ENCODE measurements around the gene ANKRD55. TPM values are rescaled to one million over a fixed set of nuclear protein-coding genes. Genes with fewer than 3 reads are reported as not detected.
"Not testable (repeated sequence)": the region's sequence is repeated elsewhere in the genome, so short reads cannot be mapped to it uniquely, and the experiment has no call there.

The ANKRD55 gene
- total and polyA plus RNA-seq, 2 of the 8 experiments (the other 6 are each of a cell fraction or from before 2014, with no cell fraction given): not detected

GRCh38 chr5:56150756-56151155 is 82.4 kb downstream of the ANKRD55 start:
- H3K4me1 ChIP-seq (replicated peaks in 1 of 4; ENCODE audit: control insufficient read depth in 3 of 4, insufficient read depth in 4 of 4, low read length in 3 of 4); H3K23ac ChIP-seq (ENCODE audit: insufficient read length); H2AK5ac ChIP-seq (ENCODE audit: low read depth, low read length); H3K4me3 ChIP-seq (ENCODE audit: extremely low read depth in 1 of 4, insufficient read depth in 2 of 4, low read depth in 3 of 4, low read length in 4 of 4); H3K27ac ChIP-seq (ENCODE audit: low read depth, low read length); H4K91ac ChIP-seq (replicated peaks; ENCODE audit: insufficient read length, low read length); H3K4ac ChIP-seq (replicated peaks; ENCODE audit: insufficient read length, low read depth, low read length); H3K56ac ChIP-seq (replicated peaks; ENCODE audit: insufficient read length, low read depth, low read length); H3K79me1 ChIP-seq (ENCODE audit: low read depth, low read length); H3K79me2 ChIP-seq (ENCODE audit: control insufficient read depth in 1 of 2, insufficient read depth in 2 of 2, low read length in 2 of 2); H2BK15ac ChIP-seq (ENCODE audit: low read length); H3K9me3 ChIP-seq (ENCODE audit: insufficient read depth in 2 of 2, low read depth in 1 of 2, low read length in 1 of 2); H4K5ac ChIP-seq (ENCODE audit: insufficient read length, low read depth, low read length); H2BK120ac ChIP-seq (replicated peaks; ENCODE audit: low read depth, low read length); CTCF ChIA-PET (ENCODE audit: partially characterized antibody); H3K23me2 ChIP-seq (ENCODE audit: low read depth, low read length); H3K4me2 ChIP-seq (ENCODE audit: insufficient read depth in 1 of 2, low read depth in 2 of 2, low read length in 2 of 2); FAIRE-seq; H3K36me3 ChIP-seq (ENCODE audit: control insufficient read depth in 2 of 4, insufficient read depth in 4 of 4, low read length in 3 of 4); H3K27me3 ChIP-seq (replicated peaks in 1 of 4; ENCODE audit: control insufficient read depth in 3 of 4, extremely low read depth in 1 of 4, insufficient read depth in 3 of 4, low read length in 3 of 4); H2BK5ac ChIP-seq (ENCODE audit: low read depth, low read length); DNase-seq (ENCODE audit: low read depth in 1 of 2, low spot score in 2 of 2); H4K8ac ChIP-seq (ENCODE audit: extremely low read depth, insufficient read depth, low read length); H3K18ac ChIP-seq (ENCODE audit: extremely low read depth, low read length); H3K9ac ChIP-seq (replicated peaks in 1 of 4; ENCODE audit: extremely low read depth in 1 of 4, low read depth in 3 of 4, low read length in 3 of 4); H2BK20ac ChIP-seq (ENCODE audit: low read length); H2AFZ ChIP-seq (ENCODE audit: low read length); H3K14ac ChIP-seq (ENCODE audit: insufficient read length); H4K20me1 ChIP-seq (replicated peaks in 1 of 2; ENCODE audit: control insufficient read depth in 1 of 2, insufficient read depth in 2 of 2, low read length in 2 of 2); H2BK12ac ChIP-seq (ENCODE audit: low read depth, low read length): not testable (repeated sequence)
- POLR2A ChIA-PET (ENCODE audit: partially characterized antibody): interaction anchor here (0.6 kb wide), 1 partner anchor 64 kb away, joined by 3 read pairs; no protein-coding TSS in a partner anchor
- WGBS, 2 experiments (ENCODE audit: extremely low coverage in 1 of 2, insufficient coverage in 1 of 2, insufficient read length in 1 of 2, insufficient replicate concordance in 2 of 2, low coverage in 1 of 2, low lambda C conversion rate in 2 of 2, missing lambda C conversion rate in 1 of 2): 98% methylated on average over 8 of the region's 9 CpGs; no CpG with 5 or more reads in 1 of the 2 experiments
